Measurements from ENCODE around the gene CTDSPL.

CTDSPL gene

DNA sequence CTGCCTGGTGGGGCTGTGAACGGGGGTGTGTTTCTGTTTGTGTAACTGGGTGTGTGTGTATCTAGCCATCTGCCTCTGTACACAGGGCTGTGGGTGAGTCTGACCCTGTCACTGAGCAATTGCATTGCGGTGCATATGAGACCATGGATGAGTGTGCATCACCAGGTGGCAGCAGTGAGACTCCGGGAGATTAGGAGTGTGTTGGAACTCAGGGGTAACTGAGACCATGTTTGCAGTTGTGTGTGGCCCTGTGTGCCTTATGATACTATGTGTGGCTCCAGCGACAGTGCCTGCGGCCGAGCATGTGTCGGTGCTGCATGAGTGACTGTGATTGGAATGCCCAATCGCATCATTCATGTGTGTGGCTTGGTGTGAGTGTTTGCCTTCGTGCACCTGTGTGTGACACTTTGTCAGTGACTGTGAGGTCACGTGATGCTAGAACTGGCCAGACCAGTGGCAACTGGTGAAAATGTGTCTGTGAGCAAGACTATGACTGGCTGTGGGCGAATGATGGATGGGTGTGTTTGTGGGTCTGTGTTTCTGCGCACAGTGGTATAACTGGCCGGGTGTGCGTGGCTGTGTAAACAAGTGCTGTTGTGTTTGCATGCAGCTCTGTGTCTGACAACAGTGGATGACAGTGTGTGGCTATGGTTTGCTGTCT, 142.9 kb downstream of the CTDSPL start:
- DNase-seq (ENCODE audit: low read depth), result peak; percentile 72
- TF ChIP-seq, protein P1, sequence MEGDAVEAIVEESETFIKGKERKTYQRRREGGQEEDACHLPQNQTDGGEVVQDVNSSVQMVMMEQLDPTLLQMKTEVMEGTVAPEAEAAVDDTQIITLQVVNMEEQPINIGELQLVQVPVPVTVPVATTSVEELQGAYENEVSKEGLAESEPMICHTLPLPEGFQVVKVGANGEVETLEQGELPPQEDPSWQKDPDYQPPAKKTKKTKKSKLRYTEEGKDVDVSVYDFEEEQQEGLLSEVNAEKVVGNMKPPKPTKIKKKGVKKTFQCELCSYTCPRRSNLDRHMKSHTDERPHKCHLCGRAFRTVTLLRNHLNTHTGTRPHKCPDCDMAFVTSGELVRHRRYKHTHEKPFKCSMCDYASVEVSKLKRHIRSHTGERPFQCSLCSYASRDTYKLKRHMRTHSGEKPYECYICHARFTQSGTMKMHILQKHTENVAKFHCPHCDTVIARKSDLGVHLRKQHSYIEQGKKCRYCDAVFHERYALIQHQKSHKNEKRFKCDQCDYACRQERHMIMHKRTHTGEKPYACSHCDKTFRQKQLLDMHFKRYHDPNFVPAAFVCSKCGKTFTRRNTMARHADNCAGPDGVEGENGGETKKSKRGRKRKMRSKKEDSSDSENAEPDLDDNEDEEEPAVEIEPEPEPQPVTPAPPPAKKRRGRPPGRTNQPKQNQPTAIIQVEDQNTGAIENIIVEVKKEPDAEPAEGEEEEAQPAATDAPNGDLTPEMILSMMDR (IDR thresholded peaks at IDR 0.05; ENCODE audit: low read length, missing control alignments), result peak; percentile 86
- H3K4me3 ChIP-seq (replicated peaks; ENCODE audit: low read depth, low read length), result no peak overlapping the region

DNA sequence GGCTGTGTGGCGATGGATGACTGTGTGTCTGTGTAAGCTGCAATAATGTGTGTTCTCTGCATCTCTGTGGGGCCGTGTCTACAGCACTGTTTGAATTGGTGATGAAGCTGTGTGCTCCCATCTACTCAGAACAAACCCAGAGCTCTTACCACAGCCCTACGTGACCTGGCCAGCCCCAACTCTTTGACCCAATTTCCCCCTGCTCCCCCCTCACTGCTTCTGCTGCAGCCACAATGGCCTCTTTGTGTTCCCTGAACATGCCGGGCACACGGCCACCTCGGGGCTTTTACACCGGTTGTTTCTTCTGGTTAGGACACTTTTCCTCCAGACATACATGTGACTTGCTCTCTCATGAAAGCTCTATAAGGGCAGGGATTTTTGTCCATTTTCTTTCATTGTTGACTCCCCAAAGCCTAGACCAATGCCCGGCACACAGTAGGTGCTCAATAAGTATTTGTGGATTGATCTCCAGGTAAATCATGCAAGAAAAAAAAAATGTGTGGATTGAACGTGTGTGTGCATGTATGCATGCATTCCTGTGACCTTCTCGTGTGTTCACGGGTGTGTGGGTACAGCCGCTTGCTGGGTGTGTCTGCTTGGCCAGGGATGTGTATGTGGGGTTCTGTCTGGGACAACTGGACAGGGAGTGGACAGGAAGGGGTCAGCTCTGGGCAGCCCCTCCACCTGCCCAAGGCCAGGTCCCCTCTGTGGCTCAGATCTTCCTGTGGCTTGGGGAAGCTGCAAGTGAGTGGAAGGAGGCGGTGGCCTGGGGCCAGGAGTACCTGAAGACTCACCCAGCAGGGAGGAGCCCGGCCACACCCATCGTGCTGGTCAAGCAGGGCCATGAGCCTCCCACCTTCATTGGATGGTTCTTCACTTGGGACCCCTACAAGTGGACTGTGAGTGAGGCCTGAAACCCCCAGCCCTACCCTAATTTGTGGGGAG, 143.7 kb downstream of the CTDSPL start:
- no peak for DNase-seq (ENCODE audit: low read depth)
- H3K4me3 ChIP-seq (replicated peaks; ENCODE audit: low read depth, low read length), result no peak overlapping the region
- TF ChIP-seq, protein P1 (IDR thresholded peaks at IDR 0.05; ENCODE audit: low read length, missing control alignments), result no peak

DNA sequence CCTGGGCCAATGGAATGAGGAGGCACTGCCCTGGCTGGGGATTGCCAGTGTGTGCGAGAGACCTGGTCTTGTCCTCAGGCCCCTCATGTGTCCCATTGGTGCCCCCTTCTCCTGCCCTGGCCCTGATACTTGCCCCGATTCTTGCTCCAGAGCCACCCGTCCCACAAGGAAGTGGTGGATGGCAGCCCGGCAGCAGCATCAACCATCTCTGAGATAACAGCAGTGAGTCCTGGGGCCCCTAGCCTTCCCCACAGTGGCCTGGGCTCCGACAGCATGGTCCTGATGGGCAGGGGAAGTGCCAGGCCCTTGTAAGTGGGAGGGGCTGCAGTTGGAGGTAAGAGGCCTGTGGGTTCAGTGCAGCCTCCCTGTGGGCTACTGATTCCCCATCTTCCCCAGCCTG, 144.4 kb downstream of the CTDSPL start:
- TF ChIP-seq, protein P1 (IDR thresholded peaks at IDR 0.05; ENCODE audit: low read length, missing control alignments), result no peak
- DNase-seq (ENCODE audit: low read depth), result no peak

DNA sequence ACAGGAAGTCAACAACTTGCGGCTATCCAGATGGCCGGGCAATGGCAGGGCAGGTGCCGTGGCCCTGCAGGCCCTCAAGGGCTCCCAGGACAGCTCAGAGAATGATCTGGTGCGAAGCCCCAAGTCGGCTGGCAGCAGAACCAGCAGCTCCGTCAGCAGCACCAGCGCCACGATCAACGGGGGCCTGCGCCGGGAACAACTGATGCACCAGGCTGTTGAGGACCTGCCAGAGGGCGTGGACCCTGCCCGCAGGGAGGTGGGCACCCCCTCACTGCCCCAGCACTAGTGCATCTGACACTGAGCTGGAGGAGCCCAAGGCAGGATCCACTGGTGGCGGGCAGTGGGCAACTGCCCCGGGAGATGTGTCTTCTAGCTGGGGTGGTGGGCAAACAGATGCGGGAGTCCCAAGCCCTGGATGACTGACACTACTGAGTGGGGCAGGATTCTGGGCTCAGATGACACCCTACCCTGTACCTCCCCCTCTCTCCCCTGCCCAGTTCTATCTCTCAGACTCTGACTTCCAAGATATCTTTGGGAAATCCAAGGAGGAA, 144.8 kb downstream of the CTDSPL start:
- no peak overlapping the region for H3K4me3 ChIP-seq (replicated peaks; ENCODE audit: low read depth, low read length)
- TF ChIP-seq, protein P1 (IDR thresholded peaks at IDR 0.05; ENCODE audit: low read length, missing control alignments), result no peak
- DNase-seq (ENCODE audit: low read depth), result no peak

More for the DNA sequence above, 144.4 kb downstream of the CTDSPL start:
- H3K4me3 ChIP-seq (replicated peaks; ENCODE audit: low read depth, low read length), result no peak overlapping the region

DNA sequence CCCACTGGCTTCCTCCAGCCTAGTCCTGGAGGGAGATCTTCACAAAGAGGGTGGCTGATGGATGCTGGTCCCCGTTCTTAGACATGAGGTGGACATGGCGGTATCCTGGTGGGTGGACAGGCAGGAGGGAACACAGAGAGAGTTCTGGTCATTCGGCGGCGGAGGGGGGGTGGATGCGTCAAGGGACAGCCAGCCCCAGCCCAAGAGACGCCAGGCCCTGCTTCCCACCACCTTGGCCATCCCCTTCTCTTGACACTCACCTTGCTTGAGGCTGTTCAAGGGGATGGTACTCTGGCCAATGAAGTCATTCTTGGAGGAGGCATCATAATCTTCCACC, 146.0 kb downstream of the CTDSPL start:
- TF ChIP-seq, protein P1 (IDR thresholded peaks at IDR 0.05; ENCODE audit: low read length, missing control alignments), result no peak
- no peak for DNase-seq (ENCODE audit: low read depth)
- no peak overlapping the region for H3K4me3 ChIP-seq (replicated peaks; ENCODE audit: low read depth, low read length)

DNA sequence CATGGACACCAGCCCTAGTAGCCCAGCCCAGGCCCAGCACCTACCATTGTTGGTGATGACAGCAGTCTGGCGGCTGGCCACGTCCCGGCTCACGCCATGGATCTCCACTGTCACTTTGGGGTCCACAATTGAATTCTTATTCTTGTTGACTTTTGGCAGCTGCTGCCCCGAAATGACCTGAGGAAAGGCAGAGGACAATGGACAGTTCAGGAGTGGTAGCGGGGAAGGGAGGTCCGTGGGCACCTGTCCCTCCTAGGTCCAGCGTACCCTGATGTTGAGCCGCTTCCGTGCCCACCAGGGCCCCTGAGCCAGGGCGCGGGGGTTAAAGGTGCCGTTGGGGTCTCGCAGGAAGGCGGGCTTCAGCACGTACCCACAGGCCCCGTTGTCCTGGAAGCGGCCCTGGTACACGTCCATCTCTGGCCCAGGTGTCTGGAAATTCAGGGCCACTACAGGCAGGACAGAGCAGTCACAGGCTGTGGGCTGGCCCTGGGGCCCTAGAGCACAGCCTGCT, 146.6 kb downstream of the CTDSPL start:
- H3K4me3 ChIP-seq (replicated peaks; ENCODE audit: low read depth, low read length), result no peak overlapping the region
- TF ChIP-seq, protein P1 (IDR thresholded peaks at IDR 0.05; ENCODE audit: low read length, missing control alignments), result no peak
- no peak for DNase-seq (ENCODE audit: low read depth)
